GM23338 (cell line): Measurements from ENCODE around the gene MFAP5. TPM values are rescaled to one million over a fixed set of nuclear protein-coding genes. Genes with fewer than 3 reads are reported as not detected.
A peak's percentile ranks its signal among the peaks of the same experiment; 100 is the strongest.

Experiments used
- ATAC-seq: fragments of 200-7000 bp; cut with Tn5 transposase; 3 replicates; pipeline ENCODE4 v1.9.1; 2020
- DNase-seq: peaks from one replicate; pipeline ENCODE4 v3.0.0-alpha.2; 2015; ENCODE audit warnings: low spot score
- H2AFZ ChIP-seq: fragments of 200-600 bp; sonication (generic); 2 replicates; pipeline ENCODE4 v1.8.0; 2016; ENCODE audit warnings: antibody characterized with exemption, mild to moderate bottlenecking, moderate library complexity
- H3F3A ChIP-seq: fragments of 200-600 bp; sonication (generic); replicated peaks from 2 replicates; pipeline ENCODE4 v1.8.0; 2017; ENCODE audit warnings: antibody characterized with exemption, mixed run types, low read depth
- H3K27ac ChIP-seq: fragments of 200-600 bp; sonication (generic); 2 replicates; pipeline ENCODE4 v1.6.1; 2016; ENCODE audit warnings: low read depth
- H3K27me3 ChIP-seq: fragments of 200-600 bp; sonication (generic); 2 replicates; pipeline ENCODE4 v1.8.0; 2016; ENCODE audit warnings: mild to moderate bottlenecking, mixed run types, moderate library complexity; ENCODE audit not compliant: insufficient read depth
- H3K36me3 ChIP-seq: fragments of 200-600 bp; sonication (generic); 2 replicates; pipeline ENCODE4 v1.8.0; 2016; ENCODE audit warnings: mild to moderate bottlenecking; ENCODE audit not compliant: insufficient read depth
- H3K4me1 ChIP-seq: fragments of 200-600 bp; sonication (generic); 2 replicates; pipeline ENCODE4 v1.8.0; 2016; ENCODE audit warnings: mild to moderate bottlenecking, moderate library complexity; ENCODE audit not compliant: insufficient read depth
- H3K4me2 ChIP-seq: fragments of 200-600 bp; sonication (generic); 2 replicates; pipeline ENCODE4 v1.7.1; 2017; ENCODE audit warnings: mixed run types
- H3K4me3 ChIP-seq: fragments of 200-600 bp; sonication (generic); 2 replicates; pipeline ENCODE4 v1.6.1; 2016; ENCODE audit warnings: mixed run types
- H3K79me2 ChIP-seq: fragments of 200-600 bp; sonication (generic); replicated peaks from 2 replicates; pipeline ENCODE4 v1.8.0; 2017; ENCODE audit warnings: mild to moderate bottlenecking; ENCODE audit not compliant: insufficient read depth
- H3K9me2 ChIP-seq: fragments of 200-600 bp; sonication (generic); 2 replicates; pipeline ENCODE4 v1.8.0; 2017; ENCODE audit not compliant: insufficient read depth
- H4K20me1 ChIP-seq: fragments of 200-600 bp; sonication (generic); replicated peaks from 2 replicates; pipeline ENCODE4 v1.8.0; 2017; ENCODE audit warnings: mild to moderate bottlenecking; ENCODE audit not compliant: insufficient read depth
- H3K27ac Mint-ChIP-seq: 2 replicates; pipeline ENCODE4 v1.8.0; 2020; ENCODE audit warnings: inconsistent platforms, mild to moderate bottlenecking, moderate library complexity, mixed read lengths
- H3K27me3 Mint-ChIP-seq: 3 replicates; pipeline ENCODE4 v1.8.0; 2022; ENCODE audit warnings: low read depth, mild to moderate bottlenecking, moderate library complexity, mixed read lengths, inconsistent platforms; ENCODE audit not compliant: insufficient read depth, poor library complexity
- H3K36me3 Mint-ChIP-seq: 3 replicates; pipeline ENCODE4 v1.8.0; 2021; ENCODE audit warnings: low read depth, mild to moderate bottlenecking, inconsistent platforms, moderate library complexity, mixed read lengths
- H3K4me1 Mint-ChIP-seq: 3 replicates; pipeline ENCODE4 v1.8.0; 2020; ENCODE audit warnings: mild to moderate bottlenecking, inconsistent platforms, mixed read lengths
- H3K4me3 Mint-ChIP-seq: 3 replicates; pipeline ENCODE4 v1.8.0; 2021; ENCODE audit warnings: moderate library complexity, mild to moderate bottlenecking, inconsistent platforms, mixed read lengths
- H3K9me3 Mint-ChIP-seq: 3 replicates; pipeline ENCODE4 v1.8.0; 2020; ENCODE audit warnings: moderate library complexity, mild to moderate bottlenecking, inconsistent platforms, mixed read lengths
- EZH2phosphoT487 ChIP-seq: fragments of 200-600 bp; sonication (generic); IDR thresholded peaks from one replicate; pipeline ENCODE4 v1.8.1; 2018; ENCODE audit warnings: antibody characterized with exemption; ENCODE audit not compliant: unreplicated experiment
- JUNB ChIP-seq: IDR thresholded peaks from one replicate; pipeline ENCODE4 v1.6.1; 2016; ENCODE audit warnings: antibody characterized with exemption; ENCODE audit not compliant: unreplicated experiment
- REST ChIP-seq: IDR thresholded peaks from one replicate; pipeline ENCODE4 v1.6.1; 2018; ENCODE audit warnings: antibody characterized with exemption; ENCODE audit not compliant: unreplicated experiment
- polyA plus RNA-seq: library from polyadenylated mRNA; unstranded; fragments of >200 nt; fragmentation: Nextera tagmentation; extraction: Ambion mirVana; gene quantifications from 2 replicates; pipeline ENCODE4 v1.2.1, GENCODE V29; 2016
- total RNA-seq: library from RNA; depleted of rRNA; stranded (reverse); fragments of >200 nt; shearing (Covaris generic); gene quantifications from 2 replicates; pipeline ENCODE4 v1.2.3, GENCODE V29; 2014
- TF ChIP-seq, protein P1 (sequence below): IDR thresholded peaks from 2 replicates; pipeline ENCODE4 v1.6.1; 2016; ENCODE audit warnings: antibody characterized with exemption
- TF ChIP-seq, protein P2 (sequence below): fragments of 250-450 bp; sonication (Bioruptor Pico); IDR thresholded peaks from 2 replicates; pipeline ENCODE4 v1.5.0; 2020; ENCODE audit warnings: mild to moderate bottlenecking, moderate library complexity
- TF ChIP-seq, protein P3 (sequence below), 2 experiments: fragments of 200-600 bp in 1 of 2; sonication (generic) in 1 of 2; conservative IDR thresholded peaks; 2 replicates each; pipeline versions ENCODE4 v1.5.1 to v1.6.1; 2016 to 2017; ENCODE audit warnings: antibody characterized with exemption in 2 of 2, low read depth in 2 of 2, mild to moderate bottlenecking in 2 of 2, moderate library complexity in 1 of 2

The MFAP5 gene
- total and polyA plus RNA-seq, 2 experiments from 2014 or later = 0.68 to 0.90 TPM

DNA sequence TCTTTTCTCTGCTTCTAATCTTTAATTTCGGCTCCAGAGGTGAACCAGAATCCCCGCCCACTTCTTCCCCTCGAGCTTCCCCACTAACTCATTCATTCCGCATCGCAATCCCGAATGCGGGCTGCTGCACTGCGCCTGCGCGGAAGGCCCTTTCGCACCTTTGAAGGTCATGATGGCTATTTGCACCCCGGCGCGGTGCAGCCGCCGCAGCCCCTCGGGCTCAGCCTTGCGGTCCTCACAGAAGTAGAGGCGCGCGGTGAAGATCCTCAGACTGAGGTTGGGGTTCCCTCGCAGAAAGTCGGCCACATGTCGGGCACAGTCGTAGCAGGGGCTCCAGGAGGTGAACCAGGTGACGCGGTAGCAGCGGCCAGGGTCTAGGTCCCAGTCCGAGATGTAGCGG lies 57.6 kb downstream of the MFAP5 start:
- TF ChIP-seq, protein P1, sequence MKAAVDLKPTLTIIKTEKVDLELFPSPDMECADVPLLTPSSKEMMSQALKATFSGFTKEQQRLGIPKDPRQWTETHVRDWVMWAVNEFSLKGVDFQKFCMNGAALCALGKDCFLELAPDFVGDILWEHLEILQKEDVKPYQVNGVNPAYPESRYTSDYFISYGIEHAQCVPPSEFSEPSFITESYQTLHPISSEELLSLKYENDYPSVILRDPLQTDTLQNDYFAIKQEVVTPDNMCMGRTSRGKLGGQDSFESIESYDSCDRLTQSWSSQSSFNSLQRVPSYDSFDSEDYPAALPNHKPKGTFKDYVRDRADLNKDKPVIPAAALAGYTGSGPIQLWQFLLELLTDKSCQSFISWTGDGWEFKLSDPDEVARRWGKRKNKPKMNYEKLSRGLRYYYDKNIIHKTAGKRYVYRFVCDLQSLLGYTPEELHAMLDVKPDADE = no peak
- TF ChIP-seq, protein P2, sequence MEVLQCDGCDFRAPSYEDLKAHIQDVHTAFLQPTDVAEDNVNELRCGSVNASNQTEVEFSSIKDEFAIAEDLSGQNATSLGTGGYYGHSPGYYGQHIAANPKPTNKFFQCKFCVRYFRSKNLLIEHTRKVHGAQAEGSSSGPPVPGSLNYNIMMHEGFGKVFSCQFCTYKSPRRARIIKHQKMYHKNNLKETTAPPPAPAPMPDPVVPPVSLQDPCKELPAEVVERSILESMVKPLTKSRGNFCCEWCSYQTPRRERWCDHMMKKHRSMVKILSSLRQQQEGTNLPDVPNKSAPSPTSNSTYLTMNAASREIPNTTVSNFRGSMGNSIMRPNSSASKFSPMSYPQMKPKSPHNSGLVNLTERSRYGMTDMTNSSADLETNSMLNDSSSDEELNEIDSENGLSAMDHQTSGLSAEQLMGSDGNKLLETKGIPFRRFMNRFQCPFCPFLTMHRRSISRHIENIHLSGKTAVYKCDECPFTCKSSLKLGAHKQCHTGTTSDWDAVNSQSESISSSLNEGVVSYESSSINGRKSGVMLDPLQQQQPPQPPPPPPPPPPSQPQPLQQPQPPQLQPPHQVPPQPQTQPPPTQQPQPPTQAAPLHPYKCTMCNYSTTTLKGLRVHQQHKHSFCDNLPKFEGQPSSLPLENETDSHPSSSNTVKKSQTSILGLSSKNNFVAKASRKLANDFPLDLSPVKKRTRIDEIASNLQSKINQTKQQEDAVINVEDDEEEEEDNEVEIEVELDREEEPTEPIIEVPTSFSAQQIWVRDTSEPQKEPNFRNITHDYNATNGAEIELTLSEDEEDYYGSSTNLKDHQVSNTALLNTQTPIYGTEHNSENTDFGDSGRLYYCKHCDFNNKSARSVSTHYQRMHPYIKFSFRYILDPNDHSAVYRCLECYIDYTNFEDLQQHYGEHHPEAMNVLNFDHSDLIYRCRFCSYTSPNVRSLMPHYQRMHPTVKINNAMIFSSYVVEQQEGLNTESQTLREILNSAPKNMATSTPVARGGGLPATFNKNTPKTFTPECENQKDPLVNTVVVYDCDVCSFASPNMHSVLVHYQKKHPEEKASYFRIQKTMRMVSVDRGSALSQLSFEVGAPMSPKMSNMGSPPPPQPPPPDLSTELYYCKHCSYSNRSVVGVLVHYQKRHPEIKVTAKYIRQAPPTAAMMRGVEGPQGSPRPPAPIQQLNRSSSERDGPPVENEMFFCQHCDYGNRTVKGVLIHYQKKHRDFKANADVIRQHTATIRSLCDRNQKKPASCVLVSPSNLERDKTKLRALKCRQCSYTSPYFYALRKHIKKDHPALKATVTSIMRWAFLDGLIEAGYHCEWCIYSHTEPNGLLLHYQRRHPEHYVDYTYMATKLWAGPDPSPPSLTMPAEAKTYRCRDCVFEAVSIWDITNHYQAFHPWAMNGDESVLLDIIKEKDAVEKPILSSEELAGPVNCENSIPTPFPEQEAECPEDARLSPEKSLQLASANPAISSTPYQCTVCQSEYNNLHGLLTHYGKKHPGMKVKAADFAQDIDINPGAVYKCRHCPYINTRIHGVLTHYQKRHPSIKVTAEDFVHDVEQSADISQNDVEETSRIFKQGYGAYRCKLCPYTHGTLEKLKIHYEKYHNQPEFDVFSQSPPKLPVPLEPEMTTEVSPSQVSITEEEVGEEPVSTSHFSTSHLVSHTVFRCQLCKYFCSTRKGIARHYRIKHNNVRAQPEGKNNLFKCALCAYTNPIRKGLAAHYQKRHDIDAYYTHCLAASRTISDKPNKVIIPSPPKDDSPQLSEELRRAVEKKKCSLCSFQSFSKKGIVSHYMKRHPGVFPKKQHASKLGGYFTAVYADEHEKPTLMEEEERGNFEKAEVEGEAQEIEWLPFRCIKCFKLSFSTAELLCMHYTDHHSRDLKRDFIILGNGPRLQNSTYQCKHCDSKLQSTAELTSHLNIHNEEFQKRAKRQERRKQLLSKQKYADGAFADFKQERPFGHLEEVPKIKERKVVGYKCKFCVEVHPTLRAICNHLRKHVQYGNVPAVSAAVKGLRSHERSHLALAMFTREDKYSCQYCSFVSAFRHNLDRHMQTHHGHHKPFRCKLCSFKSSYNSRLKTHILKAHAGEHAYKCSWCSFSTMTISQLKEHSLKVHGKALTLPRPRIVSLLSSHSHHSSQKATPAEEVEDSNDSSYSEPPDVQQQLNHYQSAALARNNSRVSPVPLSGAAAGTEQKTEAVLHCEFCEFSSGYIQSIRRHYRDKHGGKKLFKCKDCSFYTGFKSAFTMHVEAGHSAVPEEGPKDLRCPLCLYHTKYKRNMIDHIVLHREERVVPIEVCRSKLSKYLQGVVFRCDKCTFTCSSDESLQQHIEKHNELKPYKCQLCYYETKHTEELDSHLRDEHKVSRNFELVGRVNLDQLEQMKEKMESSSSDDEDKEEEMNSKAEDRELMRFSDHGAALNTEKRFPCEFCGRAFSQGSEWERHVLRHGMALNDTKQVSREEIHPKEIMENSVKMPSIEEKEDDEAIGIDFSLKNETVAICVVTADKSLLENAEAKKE (CRISPR knock-in tag) = no peak
- no peak for TF ChIP-seq JUNB
- TF ChIP-seq, protein P3, sequence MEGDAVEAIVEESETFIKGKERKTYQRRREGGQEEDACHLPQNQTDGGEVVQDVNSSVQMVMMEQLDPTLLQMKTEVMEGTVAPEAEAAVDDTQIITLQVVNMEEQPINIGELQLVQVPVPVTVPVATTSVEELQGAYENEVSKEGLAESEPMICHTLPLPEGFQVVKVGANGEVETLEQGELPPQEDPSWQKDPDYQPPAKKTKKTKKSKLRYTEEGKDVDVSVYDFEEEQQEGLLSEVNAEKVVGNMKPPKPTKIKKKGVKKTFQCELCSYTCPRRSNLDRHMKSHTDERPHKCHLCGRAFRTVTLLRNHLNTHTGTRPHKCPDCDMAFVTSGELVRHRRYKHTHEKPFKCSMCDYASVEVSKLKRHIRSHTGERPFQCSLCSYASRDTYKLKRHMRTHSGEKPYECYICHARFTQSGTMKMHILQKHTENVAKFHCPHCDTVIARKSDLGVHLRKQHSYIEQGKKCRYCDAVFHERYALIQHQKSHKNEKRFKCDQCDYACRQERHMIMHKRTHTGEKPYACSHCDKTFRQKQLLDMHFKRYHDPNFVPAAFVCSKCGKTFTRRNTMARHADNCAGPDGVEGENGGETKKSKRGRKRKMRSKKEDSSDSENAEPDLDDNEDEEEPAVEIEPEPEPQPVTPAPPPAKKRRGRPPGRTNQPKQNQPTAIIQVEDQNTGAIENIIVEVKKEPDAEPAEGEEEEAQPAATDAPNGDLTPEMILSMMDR (conservative IDR thresholded peaks at IDR 0.05; ENCODE audit: low read depth in 2 of 2) = no peak
- TF ChIP-seq EZH2phosphoT487 = no peak
- no peak for TF ChIP-seq REST
- Histone ChIP-seq H3F3A (0 out of 2 replicates have a peak, but pooled peaks cover 4% of the 10 kb centered on the region), H3K36me3 (no peaks in the 10 kb centered on the region), H3K4me1 (peaks cover 14% of the 10 kb centered on the region), H3K4me3 (no peak overlapping the region), H3K27ac (no peak overlapping the region), H3K79me2 (no peaks in the 10 kb centered on the region), H4K20me1 (no peaks in the 10 kb centered on the region), H3K4me2 (no peak overlapping the region), H3K9me2 (no peaks in the 10 kb centered on the region), H3K27me3 (no peaks in the 10 kb centered on the region), H2AFZ (peak overlapping the region; percentile 75)
- Mint-ChIP-seq H3K9me3 (no peaks in the 10 kb centered on the region), H3K4me1 (peaks cover 26% of the 10 kb centered on the region), H3K27me3 (peaks cover 6% of the 10 kb centered on the region), H3K36me3 (no peaks in the 10 kb centered on the region), H3K4me3 (no peak overlapping the region), H3K27ac (no peak overlapping the region)
- ATAC-seq (no peak), DNase-seq (peak; percentile 29)
